ENCODE measurements around the gene TRDN. TPM values are rescaled to one million over a fixed set of nuclear protein-coding genes. Genes with fewer than 3 reads are reported as not detected.
"Not testable (repeated sequence)": the region's sequence is repeated elsewhere in the genome, so short reads cannot be mapped to it uniquely, and the experiment has no call there.

The TRDN gene
- total RNA-seq, 1 donor from 2014 or later, result not detected

GRCh38 chr6:123415844-123416468 lies 220.8 kb downstream of the TRDN start:
- intact Hi-C loops (cut with micrococcal nuclease), result loop anchor here (1.0 kb wide), 1 partner anchor 299 kb away; no protein-coding TSS in a partner anchor

- intact Hi-C loops (cut with micrococcal nuclease), result no loop called here
Observed at GRCh38 chr6:123404975-123405374, 231.8 kb downstream of the TRDN start.

- intact Hi-C loops (cut with micrococcal nuclease), result no loop called here
Observed at GRCh38 chr6:123402052-123402451, 234.7 kb downstream of the TRDN start.

- intact Hi-C loops (cut with micrococcal nuclease), result no loop called here
Observed at GRCh38 chr6:123398072-123398471, 238.7 kb downstream of the TRDN start.

- intact Hi-C loops (cut with micrococcal nuclease), result no loop called here
Observed at GRCh38 chr6:123393331-123393730, 243.4 kb downstream of the TRDN start.

GRCh38 chr6:123383718-123384117 lies 253.0 kb downstream of the TRDN start:
- intact Hi-C loops (cut with micrococcal nuclease), result no loop called here

GRCh38 chr6:123380257-123380656 lies 256.5 kb downstream of the TRDN start:
- intact Hi-C loops (cut with micrococcal nuclease), result no loop called here

GRCh38 chr6:123372737-123373136 lies 264.0 kb downstream of the TRDN start:
- intact Hi-C loops (cut with micrococcal nuclease), result no loop called here

GRCh38 chr6:123363912-123364311 lies 272.8 kb downstream of the TRDN start:
- intact Hi-C loops (cut with micrococcal nuclease), result no loop called here

- intact Hi-C loops (cut with micrococcal nuclease), result no loop called here
Observed at GRCh38 chr6:123360359-123360758, 276.4 kb downstream of the TRDN start.

- intact Hi-C loops (cut with micrococcal nuclease), result no loop called here
Observed at GRCh38 chr6:123352705-123353104, 284.0 kb downstream of the TRDN start.

- intact Hi-C loops (cut with micrococcal nuclease), result no loop called here
Observed at GRCh38 chr6:123352279-123352678, 284.5 kb downstream of the TRDN start.

GRCh38 chr6:123343836-123344235 lies 292.9 kb downstream of the TRDN start:
- intact Hi-C loops (cut with micrococcal nuclease), result no loop called here

- intact Hi-C loops (cut with micrococcal nuclease), result no loop called here
Observed at GRCh38 chr6:123338394-123338793, 298.4 kb downstream of the TRDN start.

- intact Hi-C loops (cut with micrococcal nuclease), result no loop called here
Observed at GRCh38 chr6:123333000-123333756, 303.6 kb downstream of the TRDN start.

GRCh38 chr6:123332070-123332469 lies 304.7 kb downstream of the TRDN start:
- intact Hi-C loops (cut with micrococcal nuclease), result no loop called here

GRCh38 chr6:123329337-123329736 lies 307.4 kb downstream of the TRDN start:
- intact Hi-C loops (cut with micrococcal nuclease), result no loop called here

GRCh38 chr6:123323452-123324329 lies 313.1 kb downstream of the TRDN start:
- intact Hi-C loops (cut with micrococcal nuclease), result no loop called here

- intact Hi-C loops (cut with micrococcal nuclease), result no loop called here
Observed at GRCh38 chr6:123321020-123321419, 315.7 kb downstream of the TRDN start.

- intact Hi-C loops (cut with micrococcal nuclease), result loop anchor here (1.0 kb wide), 2 partner anchors 448 to 587 kb away; no protein-coding TSS in a partner anchor
Observed at GRCh38 chr6:123316733-123317323, 319.9 kb downstream of the TRDN start.

GRCh38 chr6:123314459-123314858 lies 322.3 kb downstream of the TRDN start:
- intact Hi-C loops (cut with micrococcal nuclease), result not testable (repeated sequence)

Measured in T-helper 2 cell treated with Interferon-gamma antibody and Interleukin-4, amounts not matched to agents 100 ng/mL and 5 ng/mL, for 36 hours (primary cell).